OCI-LY3 (cell line): Measurements from ENCODE around the gene TACSTD2.
"Not testable (repeated sequence)": the region's sequence is repeated elsewhere in the genome, so short reads cannot be mapped to it uniquely, and the experiment has no call there.

ENCODE experiments used
- H2AFZ ChIP-seq: fragments of 200-600, 300-600 bp; shearing (Covaris generic); 2 replicates; pipeline ENCODE4 v1.6.0; 2014; ENCODE audit warnings: antibody characterized with exemption, low read depth, low read length
- H3K27ac ChIP-seq: fragments of 200-600, 300-600 bp; sonication (generic); 2 replicates; pipeline ENCODE4 v1.5.1; 2014; ENCODE audit warnings: mild to moderate bottlenecking, low read length, moderate library complexity, mixed read lengths
- H3K27me3 ChIP-seq: fragments of 200-600, 300-600 bp; sonication (generic); 2 replicates; pipeline ENCODE4 v1.6.1; 2014; ENCODE audit warnings: low read depth, low read length, mixed read lengths
- H3K36me3 ChIP-seq: fragments of 200-600, 300-600 bp; sonication (generic); replicated peaks from 2 replicates; pipeline ENCODE3; 2014; ENCODE audit warnings: low read depth, low read length, mixed read lengths
- H3K4me1 ChIP-seq: fragments of 300-600, 200-600 bp; sonication (generic); 2 replicates; pipeline ENCODE4 v1.6.1; 2014; ENCODE audit warnings: low read length, mixed read lengths
- H3K4me2 ChIP-seq: fragments of 200-600, 300-600 bp; sonication (generic); 2 replicates; pipeline ENCODE4 v1.6.1; 2014; ENCODE audit warnings: low read length, mixed read lengths
- H3K4me3 ChIP-seq: fragments of 300-600, 200-600 bp; sonication (generic); 2 replicates; pipeline ENCODE4 v1.5.1; 2014; ENCODE audit warnings: antibody characterized with exemption, mild to moderate bottlenecking, low read length, moderate library complexity
- H3K79me2 ChIP-seq: fragments of 300-600, 200-600 bp; shearing (Covaris generic); 2 replicates; pipeline ENCODE4 v1.6.1; 2014; ENCODE audit warnings: mild to moderate bottlenecking, low read length, mixed read lengths
- H3K9ac ChIP-seq: fragments of 300-600, 200-600 bp; shearing (Covaris generic); 2 replicates; pipeline ENCODE4 v1.6.0; 2014; ENCODE audit warnings: mild to moderate bottlenecking, low read length, moderate library complexity
- H3K9me3 ChIP-seq: fragments of 200-600, 300-600 bp; shearing (Covaris generic); 2 replicates; pipeline ENCODE4 v1.6.1; 2014; ENCODE audit warnings: low read length, mixed read lengths; ENCODE audit not compliant: insufficient read depth
- H4K20me1 ChIP-seq: fragments of 200-600, 300-600 bp; sonication (generic); 2 replicates; pipeline ENCODE4 v1.6.1; 2016; ENCODE audit warnings: low read length, mixed read lengths; ENCODE audit not compliant: insufficient read depth
- CTCF ChIP-seq: fragments of 200-600, 300-600 bp; sonication (generic); IDR thresholded peaks from 2 replicates; pipeline ENCODE4 v1.5.1; 2014; ENCODE audit warnings: antibody characterized with exemption, low read length, low read depth
- EZH2phosphoT487 ChIP-seq: fragments of 200-600 bp; shearing (Covaris generic); IDR thresholded peaks from 2 replicates; pipeline ENCODE4 v1.6.1; 2018; ENCODE audit warnings: antibody characterized with exemption, mixed run types, low read depth

The TACSTD2 gene

GRCh38 chr1:58555393-58555792 lies 21.7 kb downstream of the TACSTD2 start:
- H4K20me1 ChIP-seq, result no peaks in the 10 kb centered on the region
- no peak overlapping the region for H2AFZ ChIP-seq
- H3K27me3 ChIP-seq, result no peaks in the 10 kb centered on the region
- no peaks in the 10 kb centered on the region for H3K36me3 ChIP-seq
- no peak overlapping the region for H3K27ac ChIP-seq
- no peak overlapping the region for H3K9ac ChIP-seq
- no peak overlapping the region for H3K4me2 ChIP-seq
- H3K4me1 ChIP-seq, result no peaks in the 10 kb centered on the region
- H3K4me3 ChIP-seq, result no peak overlapping the region
- TF ChIP-seq EZH2phosphoT487, result no peak
- no peak for TF ChIP-seq CTCF
- no peaks in the 10 kb centered on the region for H3K9me3 ChIP-seq
- no peaks in the 10 kb centered on the region for H3K79me2 ChIP-seq

DNA sequence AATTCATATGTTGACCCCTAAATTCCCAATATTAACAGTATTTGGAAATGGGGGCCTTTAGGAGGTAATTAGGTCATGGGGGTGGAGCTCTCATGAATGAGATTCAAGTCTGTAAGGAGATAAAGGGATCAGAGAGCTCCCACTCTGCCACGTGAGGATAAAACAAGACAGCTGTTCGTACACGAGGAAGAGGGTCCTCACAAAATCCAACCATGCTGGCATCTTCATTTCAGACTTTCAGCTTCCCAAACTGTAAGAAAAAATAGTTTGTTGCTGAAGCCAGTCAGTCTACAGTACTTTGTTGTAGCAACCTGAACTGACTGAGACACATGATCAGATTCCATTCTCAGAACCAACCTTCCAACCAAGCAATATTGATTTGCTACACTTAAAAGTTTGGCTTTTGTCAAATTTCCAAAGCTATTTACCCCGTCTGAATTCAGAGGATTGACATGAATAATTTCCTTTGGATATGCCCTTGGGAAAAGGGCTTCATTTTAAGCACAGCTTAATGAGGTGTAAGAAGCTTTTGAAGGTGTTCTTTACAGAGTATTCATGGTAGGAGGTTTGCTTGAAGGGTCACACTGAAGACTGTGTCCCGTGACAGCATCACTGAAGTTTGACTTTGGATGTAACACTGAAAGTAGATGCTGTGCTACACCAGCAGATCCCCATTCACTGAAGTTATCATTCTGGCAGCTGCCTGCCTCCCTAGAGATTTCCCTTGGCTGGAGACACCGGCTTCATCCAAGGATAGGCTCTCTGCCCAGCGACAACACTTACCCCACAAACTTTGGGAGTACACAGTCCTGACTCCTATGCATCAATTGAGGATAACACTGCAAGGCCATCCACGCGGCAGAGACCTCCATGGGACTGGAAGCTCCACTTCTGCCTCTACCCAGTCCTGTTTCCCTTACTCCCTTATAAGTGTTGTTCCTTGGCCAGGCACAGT lies 25.6 kb downstream of the TACSTD2 start:
- Histone ChIP-seq H2AFZ (no peak overlapping the region), H3K79me2 (no peaks in the 10 kb centered on the region), H3K4me2 (no peak overlapping the region), H3K4me3 (no peak overlapping the region), H3K36me3 (no peaks in the 10 kb centered on the region), H3K27me3 (0 out of 2 replicates have a peak, but pooled peaks cover 4% of the 10 kb centered on the region), H4K20me1 (no peaks in the 10 kb centered on the region), H3K9me3 (no peaks in the 10 kb centered on the region), H3K9ac (no peak overlapping the region), H3K27ac (no peak overlapping the region), H3K4me1 (0 out of 2 replicates have a peak, but pooled peaks cover 3% of the 10 kb centered on the region)
- TF ChIP-seq CTCF, result no peak
- TF ChIP-seq EZH2phosphoT487, result no peak

DNA sequence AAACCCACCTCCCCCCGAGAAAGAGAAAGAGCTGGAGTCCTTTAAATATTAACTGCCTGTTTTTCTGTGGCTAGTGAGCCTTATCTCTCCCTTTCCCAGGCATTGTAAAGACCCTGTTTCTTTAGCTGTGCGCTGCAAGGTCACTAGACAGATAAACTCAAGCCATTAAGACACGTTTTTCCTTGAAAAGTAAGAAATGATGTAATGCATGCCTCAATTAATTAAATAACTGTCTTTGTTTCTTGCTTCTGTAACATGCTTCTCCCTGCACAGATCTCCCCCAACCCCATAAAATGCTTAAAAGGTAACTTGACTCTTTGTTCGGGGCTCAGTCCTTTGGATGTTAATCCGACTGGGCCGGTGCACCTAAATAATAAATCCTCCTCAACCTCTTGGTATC lies 27.8 kb downstream of the TACSTD2 start:
- H4K20me1 ChIP-seq, H3K9ac ChIP-seq, H2AFZ ChIP-seq, H3K27me3 ChIP-seq, H3K9me3 ChIP-seq, H3K27ac ChIP-seq, H3K36me3 ChIP-seq, H3K4me3 ChIP-seq, H3K4me2 ChIP-seq: not testable (repeated sequence)
- Histone ChIP-seq H3K4me1 (peaks cover 10% of the 10 kb centered on the region), H3K79me2 (peaks cover 12% of the 10 kb centered on the region)

DNA sequence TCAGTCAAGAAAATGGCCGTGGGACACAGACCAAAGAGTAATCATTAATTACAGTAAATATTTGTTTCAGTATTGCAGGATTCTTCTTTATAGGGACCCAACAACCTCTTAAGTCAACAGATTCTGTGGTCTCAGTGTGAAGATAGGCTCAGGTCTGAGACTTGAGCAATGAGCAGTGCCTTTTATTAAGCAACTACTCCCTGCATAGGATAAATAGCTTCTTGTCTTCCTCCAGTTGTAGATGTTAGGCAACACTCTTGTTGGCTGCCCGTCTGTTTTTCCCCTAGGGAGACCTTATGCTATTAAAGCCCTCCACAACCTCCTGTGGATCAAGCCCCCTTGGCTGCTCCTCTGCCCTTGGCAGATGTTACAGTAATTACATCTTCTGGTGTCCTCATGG lies 28.7 kb downstream of the TACSTD2 start:
- Histone ChIP-seq H3K27ac (no peak overlapping the region), H3K36me3 (no peaks in the 10 kb centered on the region), H3K4me2 (no peak overlapping the region), H3K27me3 (0 out of 2 replicates have a peak, but pooled peaks cover 4% of the 10 kb centered on the region), H2AFZ (no peak overlapping the region), H3K9me3 (no peaks in the 10 kb centered on the region), H3K4me1 (peaks cover 10% of the 10 kb centered on the region), H3K79me2 (peaks cover 12% of the 10 kb centered on the region), H4K20me1 (no peaks in the 10 kb centered on the region), H3K9ac (no peak overlapping the region), H3K4me3 (no peak overlapping the region)
- TF ChIP-seq EZH2phosphoT487 (no peak), CTCF (no peak)
